Activated CD8-positive, alpha-beta T cell treated with anti-CD3 and anti-CD28 coated beads for 36 hours (primary cell): ENCODE results near the gene AGPAT3. TPM values are rescaled to one million over a fixed set of nuclear protein-coding genes. Genes with fewer than 3 reads are reported as not detected.
"Not testable (repeated sequence)": the region's sequence is repeated elsewhere in the genome, so short reads cannot be mapped to it uniquely, and the experiment has no call there.

Source experiments
- ATAC-seq: fragments of 200-7000 bp; cut with Tn5 transposase; one replicate; pipeline ENCODE4 v1.10.0; 2021; ENCODE audit warnings: mild to moderate bottlenecking, moderate library complexity
- CTCF ChIA-PET: fragments of 350-600 bp; sonication (Branson Sonifier 250); formaldehyde crosslinking; loops from one replicate; lab custom pipeline; 2021; ENCODE audit warnings: antibody characterized with exemption; lab: Charles Lee
- POLR2A ChIA-PET: fragments of 350-600 bp; sonication (Branson Sonifier 250); formaldehyde crosslinking; loops from one replicate; lab custom pipeline; 2021; ENCODE audit warnings: antibody characterized with exemption; lab: Charles Lee
- DNase-seq: peaks from one replicate; pipeline ENCODE4 v3.0.0-alpha.2; 2020
- H3K27ac Mint-ChIP-seq: one replicate; pipeline ENCODE4 v1.8.0; 2021; ENCODE audit warnings: mild to moderate bottlenecking, mixed read lengths
- H3K27me3 Mint-ChIP-seq: one replicate; pipeline ENCODE4 v1.8.0; 2021; ENCODE audit warnings: mixed read lengths
- H3K36me3 Mint-ChIP-seq: one replicate; pipeline ENCODE4 v1.8.0; 2021; ENCODE audit warnings: low read depth, mixed read lengths
- H3K4me1 Mint-ChIP-seq: one replicate; pipeline ENCODE4 v1.8.0; 2021; ENCODE audit warnings: low read depth, mixed read lengths
- H3K4me3 Mint-ChIP-seq: one replicate; pipeline ENCODE4 v1.8.0; 2021; ENCODE audit warnings: mild to moderate bottlenecking, moderate library complexity, mixed read lengths
- H3K9me3 Mint-ChIP-seq: one replicate; pipeline ENCODE4 v1.8.0; 2021; ENCODE audit warnings: mixed read lengths
- intact Hi-C: fragments of 100-400 bp; cut with micrococcal nuclease; formaldehyde crosslinking; loops from one replicate; pipeline ENCODE4 v1.10.0; 2022
- total RNA-seq, 2 experiments: library from RNA; stranded (reverse); gene quantifications; one replicate each; pipeline ENCODE4 v1.2.3, GENCODE V29; 2021
- TF ChIP-seq, protein P1 (sequence below): fragments of 200-600 bp; IDR thresholded peaks from one replicate; pipeline ENCODE4 v1.8.0; 2022; ENCODE audit warnings: antibody characterized with exemption, mild to moderate bottlenecking

The AGPAT3 gene
- total RNA-seq, 2 experiments from 2014 or later, result 59.3 to 62.2 TPM

DNA sequence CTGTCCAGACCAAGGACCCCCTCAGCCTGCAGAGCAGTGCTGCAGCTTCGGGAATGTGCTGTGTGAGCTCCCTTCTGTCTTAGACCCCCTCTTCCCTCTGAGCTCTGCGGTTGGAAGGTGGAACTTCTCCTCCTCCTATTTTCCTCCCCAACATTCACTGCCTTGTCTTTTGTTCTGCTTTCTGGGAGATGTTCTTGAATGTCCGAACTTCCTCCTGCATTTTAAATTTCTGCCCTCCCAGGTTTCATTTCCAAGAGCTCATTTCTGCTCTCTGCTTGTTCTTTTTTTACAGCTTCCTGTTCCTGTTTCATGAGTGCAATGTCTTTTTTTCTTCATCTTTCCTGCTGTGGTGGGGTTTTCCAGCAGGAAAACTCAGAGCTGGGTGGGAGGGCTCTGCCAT is 46.3 kb upstream of the AGPAT3 start:
- intact Hi-C loops, result loop anchor here (10.0 kb wide), 1 partner anchor 116 kb away; no protein-coding TSS in a partner anchor
- no peak overlapping the region for H3K27ac Mint-ChIP-seq
- POLR2A ChIA-PET, result interaction anchor here (1.0 kb wide), 1 partner anchor 17 kb away, joined by 4 read pairs; no protein-coding TSS in a partner anchor
- TF ChIP-seq, protein P1, sequence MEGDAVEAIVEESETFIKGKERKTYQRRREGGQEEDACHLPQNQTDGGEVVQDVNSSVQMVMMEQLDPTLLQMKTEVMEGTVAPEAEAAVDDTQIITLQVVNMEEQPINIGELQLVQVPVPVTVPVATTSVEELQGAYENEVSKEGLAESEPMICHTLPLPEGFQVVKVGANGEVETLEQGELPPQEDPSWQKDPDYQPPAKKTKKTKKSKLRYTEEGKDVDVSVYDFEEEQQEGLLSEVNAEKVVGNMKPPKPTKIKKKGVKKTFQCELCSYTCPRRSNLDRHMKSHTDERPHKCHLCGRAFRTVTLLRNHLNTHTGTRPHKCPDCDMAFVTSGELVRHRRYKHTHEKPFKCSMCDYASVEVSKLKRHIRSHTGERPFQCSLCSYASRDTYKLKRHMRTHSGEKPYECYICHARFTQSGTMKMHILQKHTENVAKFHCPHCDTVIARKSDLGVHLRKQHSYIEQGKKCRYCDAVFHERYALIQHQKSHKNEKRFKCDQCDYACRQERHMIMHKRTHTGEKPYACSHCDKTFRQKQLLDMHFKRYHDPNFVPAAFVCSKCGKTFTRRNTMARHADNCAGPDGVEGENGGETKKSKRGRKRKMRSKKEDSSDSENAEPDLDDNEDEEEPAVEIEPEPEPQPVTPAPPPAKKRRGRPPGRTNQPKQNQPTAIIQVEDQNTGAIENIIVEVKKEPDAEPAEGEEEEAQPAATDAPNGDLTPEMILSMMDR, result no peak
- CTCF ChIA-PET, result interaction anchor here (1.6 to 2.4 kb wide), 2 partner anchors 121 to 157 kb away, joined by 6 read pairs; no protein-coding TSS in a partner anchor
- no peak overlapping the region for H3K4me3 Mint-ChIP-seq
- H3K9me3 Mint-ChIP-seq, result peaks cover 4% of the 10 kb centered on the region
- DNase-seq, result no peak
- H3K4me1 Mint-ChIP-seq, result peaks cover 3% of the 10 kb centered on the region
- peaks cover 5% of the 10 kb centered on the region for H3K36me3 Mint-ChIP-seq
- H3K27me3 Mint-ChIP-seq, result no peaks in the 10 kb centered on the region
- ATAC-seq, result no peak

DNA sequence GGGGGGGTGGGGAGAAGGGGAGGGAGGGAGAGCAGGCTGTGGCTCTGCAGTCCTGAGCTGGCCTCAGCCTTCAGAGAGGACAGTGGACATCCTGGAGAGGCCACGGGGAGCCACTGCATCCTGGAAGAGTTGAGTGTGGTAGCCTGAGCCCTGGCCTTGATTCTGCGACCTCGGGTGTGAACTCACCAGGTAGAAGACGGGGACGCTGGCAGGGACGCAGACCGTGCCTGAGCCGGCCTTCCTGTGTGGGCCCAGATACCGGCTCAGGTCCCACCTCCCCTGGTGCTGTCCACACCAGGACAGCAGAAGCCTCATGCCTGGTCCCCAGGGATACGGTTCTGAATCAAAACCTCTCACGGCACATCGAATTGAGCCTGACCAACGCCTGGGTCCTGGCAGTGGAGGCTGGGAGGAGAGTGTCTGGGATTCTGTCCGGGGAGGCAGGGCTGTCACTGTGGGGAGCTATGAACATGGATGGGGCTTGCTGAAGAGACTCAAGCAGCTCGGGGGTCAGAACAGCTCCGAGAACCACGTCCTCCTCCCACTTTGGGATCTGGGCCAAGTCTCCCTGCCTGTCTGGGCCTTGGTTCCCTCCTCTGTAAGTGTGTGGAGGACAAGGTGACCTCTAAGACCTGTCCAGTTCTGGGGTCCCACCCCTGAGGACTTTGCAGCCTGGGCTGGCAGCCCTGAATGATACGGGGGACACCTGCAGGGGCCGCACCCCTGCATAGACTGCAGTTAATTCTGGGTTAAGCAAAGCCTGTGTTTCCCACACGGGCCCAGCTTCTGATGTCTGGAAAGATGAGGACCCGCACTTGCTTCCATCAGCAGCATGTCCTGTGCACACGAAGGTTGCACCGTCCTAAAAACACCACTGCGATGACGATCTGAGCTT is 45.3 kb upstream of the AGPAT3 start:
- no peaks in the 10 kb centered on the region for H3K27me3 Mint-ChIP-seq
- TF ChIP-seq, protein P1, result no peak
- ChIA-PET CTCF (interaction anchor here (1.6 to 2.4 kb wide), 2 partner anchors 119 to 156 kb away, joined by 6 read pairs; no protein-coding TSS in a partner anchor), POLR2A (no interaction called here)
- H3K4me1 Mint-ChIP-seq, result peaks cover 2% of the 10 kb centered on the region
- intact Hi-C loops, result loop anchor here (10.0 kb wide), 1 partner anchor 115 kb away; no protein-coding TSS in a partner anchor
- peaks cover 5% of the 10 kb centered on the region for H3K36me3 Mint-ChIP-seq
- no peak for ATAC-seq
- no peak overlapping the region for H3K4me3 Mint-ChIP-seq
- peaks cover 4% of the 10 kb centered on the region for H3K9me3 Mint-ChIP-seq
- no peak for DNase-seq
- H3K27ac Mint-ChIP-seq, result no peak overlapping the region

DNA sequence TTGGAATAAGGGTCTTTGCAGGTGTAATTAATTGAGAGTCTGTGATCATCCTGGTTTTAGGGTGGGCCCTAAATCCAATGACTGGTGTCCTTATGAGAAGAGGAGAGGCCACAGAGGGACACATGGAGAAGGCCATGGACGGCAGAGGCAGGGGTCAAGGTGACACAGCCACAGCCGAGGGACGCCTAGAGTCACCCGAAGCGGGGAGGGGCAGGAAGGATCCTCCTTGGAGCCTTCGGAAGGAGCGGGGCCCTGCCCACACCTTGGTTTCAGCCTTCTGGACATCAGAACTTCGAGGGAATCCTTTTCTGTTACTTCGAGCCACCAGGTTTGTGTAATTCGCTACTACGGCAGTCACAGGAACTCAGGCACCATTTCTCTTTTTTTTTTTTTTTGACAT is 44.6 kb upstream of the AGPAT3 start:
- H3K27ac Mint-ChIP-seq, result no peak overlapping the region
- POLR2A ChIA-PET, result no interaction called here
- CTCF ChIA-PET, result interaction anchor here (1.0 to 2.4 kb wide), 2 partner anchors 9 to 155 kb away, joined by 3 to 6 read pairs; no protein-coding TSS in a partner anchor
- ATAC-seq (no peak), DNase-seq (no peak)
- H3K9me3 Mint-ChIP-seq, result peaks cover 4% of the 10 kb centered on the region
- no peaks in the 10 kb centered on the region for H3K4me1 Mint-ChIP-seq
- H3K27me3 Mint-ChIP-seq, result no peaks in the 10 kb centered on the region
- TF ChIP-seq, protein P1, result no peak
- H3K4me3 Mint-ChIP-seq, result no peak overlapping the region
- intact Hi-C loops, result no loop called here
- H3K36me3 Mint-ChIP-seq, result peaks cover 5% of the 10 kb centered on the region

DNA sequence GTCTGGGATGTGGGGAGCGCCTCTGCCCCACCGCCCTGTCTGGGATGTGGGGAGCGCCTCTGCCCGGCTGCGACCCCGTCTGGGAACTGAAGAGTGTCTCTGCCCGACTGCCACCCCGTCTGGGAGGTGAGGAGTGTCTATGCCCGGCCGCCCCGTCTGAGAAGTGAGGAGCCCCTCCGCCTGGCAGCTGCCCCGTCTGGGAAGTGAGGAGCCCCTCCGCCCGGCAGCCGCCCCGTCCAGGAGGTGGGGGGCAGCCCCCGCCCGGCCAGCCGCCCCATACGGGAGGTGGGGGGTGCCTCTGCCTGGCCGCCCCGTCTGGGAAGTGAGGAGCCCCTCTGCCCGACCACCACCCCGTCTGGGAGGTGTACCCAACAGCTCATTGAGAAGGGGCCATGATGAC is 42.9 kb upstream of the AGPAT3 start:
- intact Hi-C loops, ATAC-seq, H3K9me3 Mint-ChIP-seq, H3K36me3 Mint-ChIP-seq, H3K4me3 Mint-ChIP-seq, H3K4me1 Mint-ChIP-seq, H3K27me3 Mint-ChIP-seq, DNase-seq, CTCF ChIA-PET, H3K27ac Mint-ChIP-seq: not testable (repeated sequence)
- POLR2A ChIA-PET, result interaction anchor here (1.2 kb wide), 1 partner anchor 13 kb away, joined by 3 read pairs; no protein-coding TSS in a partner anchor

DNA sequence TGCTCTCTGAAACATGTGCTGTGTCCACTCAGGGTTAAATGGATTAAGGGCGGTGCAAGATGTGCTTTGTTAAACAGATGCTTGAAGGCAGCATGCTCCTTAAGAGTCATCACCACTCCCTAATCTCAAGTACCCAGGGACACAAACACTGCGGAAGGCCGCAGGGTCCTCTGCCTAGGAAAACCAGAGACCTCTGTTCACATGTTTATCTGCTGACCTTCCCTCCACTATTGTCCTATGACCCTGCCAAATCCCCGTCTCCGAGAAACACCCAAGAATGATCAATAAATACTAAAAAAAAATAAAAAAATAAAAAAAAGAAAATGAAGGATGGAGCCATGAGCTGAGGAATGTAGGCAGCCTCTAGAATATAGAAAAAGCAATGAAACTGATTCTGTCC is 42.3 kb upstream of the AGPAT3 start:
- H3K27ac Mint-ChIP-seq, H3K4me3 Mint-ChIP-seq, ATAC-seq, CTCF ChIA-PET, H3K36me3 Mint-ChIP-seq, H3K9me3 Mint-ChIP-seq, H3K27me3 Mint-ChIP-seq, H3K4me1 Mint-ChIP-seq, DNase-seq, intact Hi-C loops: not testable (repeated sequence)
- POLR2A ChIA-PET, result interaction anchor here (1.2 to 1.6 kb wide), 2 partner anchors 12 to 71 kb away, joined by 3 to 4 read pairs; no protein-coding TSS in a partner anchor
